Vagina (tissue), 2 donors: ENCODE data around the gene ATOH7. TPM values are rescaled to one million over a fixed set of nuclear protein-coding genes. Genes with fewer than 3 reads are reported as not detected.

Source experiments
- DNase-seq, 2 donors: peaks; one replicate each; pipeline ENCODE4 v3.0.0-alpha.2; 2017; ENCODE audit errors: extremely low spot score in 2 of 2
- H3K27ac ChIP-seq: fragments of 200-600 bp; sonication (generic); one replicate; pipeline ENCODE4 v1.5.1; 2019
- H3K27me3 ChIP-seq: fragments of 200-600 bp; sonication (generic); one replicate; pipeline ENCODE4 v1.5.1; 2019
- H3K36me3 ChIP-seq, 2 donors: fragments of 200-600 bp; sonication (generic); one replicate each; pipeline ENCODE4 v1.5.1; 2017 to 2019
- H3K4me1 ChIP-seq: fragments of 200-600 bp; sonication (generic); one replicate; pipeline ENCODE4 v1.5.1; 2019
- H3K4me3 ChIP-seq, 2 donors: fragments of 200-600 bp; sonication (generic); 1 replicate in 1 of 2; 2 replicates in 1 of 2; pipeline ENCODE4 v1.5.1; 2016 to 2019
- H3K9me3 ChIP-seq: fragments of 200-600 bp; sonication (generic); one replicate; pipeline ENCODE4 v1.5.1; 2019
- POLR2A ChIP-seq, 2 donors: fragments of 450-650 bp; IDR thresholded peaks; one replicate each; pipeline ENCODE4 v1.6.1; 2017; ENCODE audit warnings: antibody characterized with exemption in 2 of 2, mild to moderate bottlenecking in 2 of 2, moderate library complexity in 2 of 2
- POLR2AphosphoS5 ChIP-seq, 2 donors: sonication (generic); formaldehyde crosslinking; IDR thresholded peaks; one replicate each; pipeline ENCODE4 v1.9.0; 2017; ENCODE audit warnings: antibody characterized with exemption in 2 of 2, mild to moderate bottlenecking in 2 of 2, low read depth in 1 of 2; ENCODE audit not compliant: insufficient read depth in 1 of 2
- intact Hi-C: fragments of 100-400 bp; cut with DNase I; formaldehyde crosslinking; loops from one replicate; pipeline ENCODE4 v1.15.1; 2023
- total RNA-seq: library from RNA; depleted of rRNA; stranded (reverse); fragments of >200 nt; gene quantifications from one replicate; pipeline ENCODE4 v1.2.3, GENCODE V29; 2016
- TF ChIP-seq, protein P1 (sequence below), 3 experiments: fragments of 450-650 bp in 2 of 3; fragments of 200-600 bp in 1 of 3; sonication (generic) in 1 of 3; IDR thresholded peaks; one replicate each; pipeline ENCODE4 v1.5.1; 2017 to 2019; ENCODE audit warnings: antibody characterized with exemption in 3 of 3, mild to moderate bottlenecking in 2 of 3, moderate library complexity in 2 of 3

ATOH7 gene
- total RNA-seq, 1 donor from 2014 or later: not detected

DNA sequence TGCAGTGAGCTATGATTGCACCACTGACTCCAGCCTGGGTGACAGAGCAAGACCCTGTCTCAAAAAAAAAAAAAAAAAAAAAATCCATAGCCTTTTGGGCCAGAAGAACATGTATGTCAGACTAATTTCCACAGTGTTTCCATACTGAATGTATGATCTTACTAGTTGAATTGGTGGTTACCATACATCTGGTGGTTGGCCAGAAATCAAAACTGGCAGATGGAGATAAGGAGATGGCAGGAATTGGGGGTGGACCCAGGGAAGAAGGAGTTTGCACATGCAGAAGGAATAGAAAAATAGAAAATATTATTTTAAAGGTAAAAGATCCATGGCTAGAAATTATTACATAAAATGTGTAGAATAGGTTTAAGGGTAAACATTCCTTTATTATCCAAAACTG, 3.7 kb upstream of the ATOH7 start:
- Histone ChIP-seq H3K27ac (no peak overlapping the region), H3K4me3 (no peak overlapping the region), H3K36me3 (no peaks in the 10 kb centered on the region), H3K27me3 (no peaks in the 10 kb centered on the region), H3K9me3 (no peaks in the 10 kb centered on the region), H3K4me1 (peaks cover 6% of the 10 kb centered on the region)
- intact Hi-C loops: no loop called here
- TF ChIP-seq POLR2A (IDR thresholded peaks at IDR 0.05): no peak
- TF ChIP-seq POLR2AphosphoS5 (IDR thresholded peaks at IDR 0.05; ENCODE audit: insufficient read depth in 1 of 2, low read depth in 1 of 2): no peak
- TF ChIP-seq, protein P1, sequence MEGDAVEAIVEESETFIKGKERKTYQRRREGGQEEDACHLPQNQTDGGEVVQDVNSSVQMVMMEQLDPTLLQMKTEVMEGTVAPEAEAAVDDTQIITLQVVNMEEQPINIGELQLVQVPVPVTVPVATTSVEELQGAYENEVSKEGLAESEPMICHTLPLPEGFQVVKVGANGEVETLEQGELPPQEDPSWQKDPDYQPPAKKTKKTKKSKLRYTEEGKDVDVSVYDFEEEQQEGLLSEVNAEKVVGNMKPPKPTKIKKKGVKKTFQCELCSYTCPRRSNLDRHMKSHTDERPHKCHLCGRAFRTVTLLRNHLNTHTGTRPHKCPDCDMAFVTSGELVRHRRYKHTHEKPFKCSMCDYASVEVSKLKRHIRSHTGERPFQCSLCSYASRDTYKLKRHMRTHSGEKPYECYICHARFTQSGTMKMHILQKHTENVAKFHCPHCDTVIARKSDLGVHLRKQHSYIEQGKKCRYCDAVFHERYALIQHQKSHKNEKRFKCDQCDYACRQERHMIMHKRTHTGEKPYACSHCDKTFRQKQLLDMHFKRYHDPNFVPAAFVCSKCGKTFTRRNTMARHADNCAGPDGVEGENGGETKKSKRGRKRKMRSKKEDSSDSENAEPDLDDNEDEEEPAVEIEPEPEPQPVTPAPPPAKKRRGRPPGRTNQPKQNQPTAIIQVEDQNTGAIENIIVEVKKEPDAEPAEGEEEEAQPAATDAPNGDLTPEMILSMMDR (IDR thresholded peaks at IDR 0.05): no peak
- DNase-seq: no peak

DNA sequence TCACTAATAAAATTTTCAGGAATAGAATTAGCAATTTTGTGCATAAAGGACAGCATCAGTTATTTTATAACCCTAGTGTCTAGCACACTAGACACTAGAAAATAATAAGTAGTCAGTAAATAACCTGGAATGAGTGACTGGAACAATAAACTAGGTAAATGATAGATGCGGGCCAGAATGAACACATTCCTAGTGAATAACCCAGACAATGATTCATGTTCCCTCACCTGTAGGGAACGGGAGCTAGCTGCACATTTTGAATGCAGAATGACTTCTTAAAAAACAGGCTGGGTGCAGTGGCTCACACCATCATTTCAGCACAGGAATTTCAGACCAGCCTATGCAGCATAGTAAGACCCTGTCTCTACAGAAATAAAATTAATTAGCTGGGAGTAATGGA, 3.2 kb upstream of the ATOH7 start:
- no peaks in the 10 kb centered on the region for H3K27me3 ChIP-seq
- no peaks in the 10 kb centered on the region for H3K9me3 ChIP-seq
- H3K4me3 ChIP-seq: no peak overlapping the region
- peaks cover 6% of the 10 kb centered on the region for H3K4me1 ChIP-seq
- no peaks in the 10 kb centered on the region for H3K36me3 ChIP-seq
- TF ChIP-seq POLR2A (IDR thresholded peaks at IDR 0.05) (no peak), POLR2AphosphoS5 (IDR thresholded peaks at IDR 0.05; ENCODE audit: insufficient read depth in 1 of 2, low read depth in 1 of 2) (no peak)
- TF ChIP-seq, protein P1 (IDR thresholded peaks at IDR 0.05): no peak
- no peak for DNase-seq
- H3K27ac ChIP-seq: no peak overlapping the region
- intact Hi-C loops: no loop called here

DNA sequence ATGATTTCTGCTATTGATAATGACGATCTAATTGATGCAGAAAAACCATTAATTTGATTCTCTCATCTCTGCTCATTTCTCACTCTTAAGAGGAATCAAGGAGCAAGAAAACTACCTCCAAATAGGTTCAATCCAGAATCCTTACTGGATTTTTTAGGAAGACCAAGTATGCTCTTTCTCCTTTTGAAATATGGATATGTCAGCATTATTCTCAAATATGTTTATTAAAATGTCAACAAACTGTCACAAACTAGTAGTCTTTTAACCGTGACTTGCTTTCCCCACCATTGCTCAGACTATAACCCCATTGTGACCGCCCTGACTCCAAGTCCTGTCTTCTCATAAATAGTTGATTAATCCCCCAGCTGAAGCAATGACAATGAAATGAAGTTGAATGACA, 1.1 kb upstream of the ATOH7 start:
- Histone ChIP-seq H3K4me1 (peaks cover 6% of the 10 kb centered on the region), H3K27me3 (no peaks in the 10 kb centered on the region), H3K36me3 (no peaks in the 10 kb centered on the region), H3K9me3 (no peaks in the 10 kb centered on the region), H3K27ac (no peak overlapping the region), H3K4me3 (no peak overlapping the region)
- TF ChIP-seq POLR2A (IDR thresholded peaks at IDR 0.05) (no peak), POLR2AphosphoS5 (IDR thresholded peaks at IDR 0.05; ENCODE audit: insufficient read depth in 1 of 2, low read depth in 1 of 2) (no peak)
- TF ChIP-seq, protein P1 (IDR thresholded peaks at IDR 0.05): no peak
- intact Hi-C loops: no loop called here
- DNase-seq: no peak

DNA sequence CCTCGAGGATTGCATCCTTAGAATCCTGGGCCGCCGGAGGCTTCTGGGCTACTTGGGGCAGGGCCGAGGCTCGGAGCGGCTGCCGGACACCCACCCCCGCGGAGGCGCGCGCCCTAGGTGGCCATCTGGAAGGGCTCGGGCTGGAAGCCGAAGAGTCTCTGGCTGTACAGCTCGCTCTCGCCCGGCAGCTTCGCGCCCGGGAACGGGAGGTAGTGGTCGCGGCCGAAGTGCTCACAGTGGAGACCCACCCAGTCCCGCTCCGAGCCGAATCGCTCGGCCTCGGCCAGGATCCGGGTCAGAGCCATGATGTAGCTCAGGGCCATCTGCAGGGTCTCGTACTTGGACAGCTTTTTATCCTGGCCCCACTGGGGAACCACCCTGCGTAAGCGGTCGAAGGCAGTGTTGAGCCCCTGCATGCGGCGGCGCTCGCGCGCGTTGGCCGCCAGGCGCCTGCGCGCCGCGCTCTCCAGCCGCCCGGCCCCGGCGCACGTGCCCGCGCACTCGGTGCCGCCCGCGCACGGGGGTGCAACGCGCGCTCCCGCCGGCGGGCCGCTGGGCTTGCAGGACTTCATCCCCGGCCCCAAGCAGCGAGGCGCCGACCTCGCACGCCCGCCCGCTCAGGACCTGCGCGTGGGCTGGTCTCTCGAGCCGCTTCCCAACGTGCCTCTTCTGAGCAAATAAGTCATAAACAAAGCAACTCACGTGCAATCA, 652 bp downstream of the ATOH7 start:
- Histone ChIP-seq H3K36me3 (no peaks in the 10 kb centered on the region), H3K27ac (peak overlapping the region; percentile 74), H3K4me1 (peaks cover 6% of the 10 kb centered on the region), H3K4me3 (peak overlapping the region; percentile 59 to 65), H3K9me3 (no peaks in the 10 kb centered on the region), H3K27me3 (no peaks in the 10 kb centered on the region)
- intact Hi-C loops: no loop called here
- TF ChIP-seq POLR2AphosphoS5 (IDR thresholded peaks at IDR 0.05; ENCODE audit: insufficient read depth in 1 of 2, low read depth in 1 of 2): peak in 1 of 2 donors; percentile 56
- TF ChIP-seq, protein P1 (IDR thresholded peaks at IDR 0.05): no peak
- no peak for DNase-seq

DNA sequence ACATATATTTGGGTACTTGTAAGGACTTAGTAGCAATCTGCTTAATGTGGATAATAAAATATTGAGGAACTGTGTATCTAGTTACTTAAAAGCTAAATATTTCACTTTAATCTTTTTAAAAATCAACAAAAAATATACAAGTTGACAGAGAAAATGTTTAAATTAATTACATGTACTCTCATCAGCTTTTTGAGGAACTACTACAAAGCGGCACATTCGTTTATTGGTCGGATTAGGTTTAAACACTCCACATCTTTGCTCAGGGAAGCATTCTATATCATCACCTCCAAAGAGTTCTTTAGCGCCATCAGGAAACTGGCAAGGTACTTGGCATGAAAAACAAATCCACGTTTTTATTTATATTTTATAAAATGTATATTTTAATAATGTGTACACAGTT, 1.6 kb downstream of the ATOH7 start:
- Histone ChIP-seq H3K36me3 (no peaks in the 10 kb centered on the region), H3K4me3 (no peak overlapping the region), H3K4me1 (peaks cover 6% of the 10 kb centered on the region), H3K27ac (no peak overlapping the region), H3K9me3 (no peaks in the 10 kb centered on the region), H3K27me3 (no peaks in the 10 kb centered on the region)
- intact Hi-C loops: no loop called here
- DNase-seq: no peak
- TF ChIP-seq, protein P1 (IDR thresholded peaks at IDR 0.05): no peak
- no peak for TF ChIP-seq POLR2A (IDR thresholded peaks at IDR 0.05)
- no peak for TF ChIP-seq POLR2AphosphoS5 (IDR thresholded peaks at IDR 0.05; ENCODE audit: insufficient read depth in 1 of 2, low read depth in 1 of 2)
